HG02852 (cell line): ENCODE measurements around the gene CDC34.
A peak's percentile ranks its signal among the peaks of the same experiment; 100 is the strongest.

Experiments
- ATAC-seq: cut with Tn5 transposase; IDR thresholded peaks from one replicate; pipeline ENCODE4 v1.9.1; 2021; ENCODE audit warnings: mild to moderate bottlenecking, moderate library complexity; ENCODE audit not compliant: unreplicated experiment

Gene CDC34

DNA sequence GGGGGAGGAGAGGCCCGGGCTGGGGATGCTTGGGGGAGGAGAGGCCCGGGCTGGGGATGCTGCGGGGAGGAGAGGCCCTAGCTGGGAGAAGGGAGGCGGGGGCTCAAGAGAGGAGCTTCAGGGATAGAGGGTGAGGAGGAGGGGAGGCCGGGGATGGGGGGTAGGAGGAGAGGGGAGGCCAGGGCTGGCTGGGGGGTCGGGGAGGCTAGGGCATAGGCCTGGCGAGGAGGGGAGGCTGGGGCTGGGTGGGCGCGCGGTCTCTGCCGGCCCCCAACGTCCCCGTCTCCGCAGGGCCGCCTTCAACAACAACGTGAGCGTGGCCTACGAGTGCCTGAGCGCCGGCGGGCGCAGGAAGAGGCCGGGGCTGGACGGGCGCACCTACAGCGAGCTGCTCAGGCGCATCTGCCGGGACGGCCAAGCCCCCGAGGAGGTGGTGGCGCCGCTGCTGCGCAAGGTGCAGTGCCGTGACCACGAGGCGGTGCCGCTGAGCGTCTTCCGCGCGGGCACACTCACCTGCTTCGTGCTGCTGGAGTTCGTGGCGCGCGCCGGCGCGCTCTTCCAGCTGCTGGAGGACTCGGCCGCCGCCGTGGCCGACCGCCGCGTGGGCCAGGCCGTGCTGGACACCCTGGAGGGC, 12.8 kb upstream of the CDC34 start:
- ATAC-seq = no peak

DNA sequence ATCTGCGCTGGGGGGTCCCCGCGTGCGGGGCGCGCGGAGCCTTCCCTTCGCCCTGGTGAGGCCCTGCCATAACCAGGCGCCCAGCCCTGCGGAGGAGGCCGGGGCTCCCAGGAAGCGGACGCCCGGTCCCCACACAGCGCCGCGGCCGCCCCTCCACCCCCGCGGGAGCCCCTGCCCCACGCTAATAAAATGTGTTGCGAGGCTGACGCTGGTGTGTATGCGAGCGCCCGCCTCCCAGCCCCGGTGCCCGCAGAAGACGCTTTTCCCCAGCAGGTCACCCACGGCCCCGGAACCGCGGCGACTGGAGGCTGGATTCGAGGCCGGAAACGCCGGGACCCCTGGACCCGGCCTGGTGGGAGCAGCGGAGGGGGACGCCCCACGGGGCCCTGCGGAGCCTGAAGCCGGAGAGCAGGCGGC, 12.1 kb upstream of the CDC34 start:
- ATAC-seq = no peak

GRCh38 chr19:522726-523125, 8.8 kb upstream of the CDC34 start:
- no peak for ATAC-seq

GRCh38 chr19:524062-524674, 7.4 kb upstream of the CDC34 start:
- no peak for ATAC-seq

GRCh38 chr19:525029-525428, 6.5 kb upstream of the CDC34 start:
- no peak for ATAC-seq

GRCh38 chr19:525857-526419, 5.6 kb upstream of the CDC34 start:
- ATAC-seq = no peak

GRCh38 chr19:530134-531008, 1.2 kb upstream of the CDC34 start:
- no peak for ATAC-seq

DNA sequence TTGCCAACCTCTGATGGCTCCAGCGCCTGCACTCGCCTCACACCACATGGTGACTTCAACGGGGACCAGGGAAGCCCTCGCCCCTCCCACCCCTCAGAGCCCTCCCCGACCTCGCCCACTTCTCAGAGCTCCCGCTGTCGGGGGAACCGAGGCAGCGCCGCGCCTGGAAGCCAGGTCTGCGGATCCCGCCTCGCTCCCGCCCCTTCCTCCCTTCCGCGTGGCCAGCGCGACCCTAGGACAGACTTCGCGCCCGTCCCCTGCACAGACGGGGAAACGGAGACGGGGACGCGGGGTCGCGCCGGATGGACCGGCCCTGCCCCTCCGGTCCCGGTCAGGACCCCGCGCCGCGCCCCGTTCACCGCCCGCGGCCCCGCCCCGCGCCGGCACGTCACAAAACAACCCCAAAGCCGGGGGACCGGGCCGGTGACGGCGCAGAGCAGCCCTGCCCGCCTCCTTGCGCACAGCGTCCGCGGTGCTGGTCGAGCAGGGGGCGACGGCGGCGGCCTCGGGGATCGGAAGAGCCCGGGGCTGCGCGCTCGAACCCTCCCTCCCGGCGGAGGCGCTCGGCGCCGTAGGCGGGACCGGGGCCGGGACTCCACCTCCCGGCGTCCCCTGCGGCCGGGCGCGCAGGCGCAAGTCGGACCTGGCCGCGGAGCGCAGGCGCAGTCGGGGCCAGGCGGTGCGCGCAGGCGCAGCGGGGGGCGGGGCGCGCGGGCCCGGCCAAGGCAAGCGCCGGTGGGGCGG, 379 bp upstream of the CDC34 start:
- peak; percentile 54 for ATAC-seq

- ATAC-seq = no peak
These were observed 1.2 kb downstream of the CDC34 start for GRCh38 chr19:532561-533363.

DNA sequence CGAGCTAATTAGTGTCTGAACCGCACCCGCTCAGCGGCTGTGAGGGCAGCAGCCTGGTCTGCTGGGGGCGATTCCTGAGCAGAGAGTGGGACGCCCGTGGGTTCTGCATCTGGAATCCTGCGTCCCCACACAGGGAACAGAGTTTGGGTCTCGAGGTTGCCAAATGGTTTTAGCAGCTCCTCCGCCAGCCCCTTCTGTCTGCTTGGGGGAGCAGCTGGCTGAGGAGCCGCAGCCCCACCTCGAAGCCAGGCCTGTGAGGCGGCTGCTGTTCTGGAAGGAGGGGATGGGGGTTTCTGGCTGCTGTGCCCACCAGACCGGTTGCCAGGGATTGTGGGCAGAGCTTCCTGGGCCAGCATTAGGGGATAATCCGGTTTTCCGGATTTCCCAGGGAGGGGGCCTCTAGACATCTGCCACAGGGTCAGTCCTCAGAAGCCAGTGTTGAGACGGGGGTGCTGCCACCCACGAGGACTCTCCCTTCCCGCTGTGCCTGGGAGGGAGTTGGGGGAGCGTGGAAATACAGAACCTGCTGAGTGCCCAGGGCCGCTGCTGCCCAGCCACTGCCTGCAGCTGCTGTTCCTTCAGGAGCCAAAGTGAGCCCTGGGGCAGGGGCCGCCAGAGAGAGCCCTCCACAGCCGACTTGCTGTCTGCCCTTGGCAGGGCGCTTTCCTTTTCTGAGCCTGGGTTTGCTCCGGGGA, 2.0 kb downstream of the CDC34 start:
- no peak for ATAC-seq

DNA sequence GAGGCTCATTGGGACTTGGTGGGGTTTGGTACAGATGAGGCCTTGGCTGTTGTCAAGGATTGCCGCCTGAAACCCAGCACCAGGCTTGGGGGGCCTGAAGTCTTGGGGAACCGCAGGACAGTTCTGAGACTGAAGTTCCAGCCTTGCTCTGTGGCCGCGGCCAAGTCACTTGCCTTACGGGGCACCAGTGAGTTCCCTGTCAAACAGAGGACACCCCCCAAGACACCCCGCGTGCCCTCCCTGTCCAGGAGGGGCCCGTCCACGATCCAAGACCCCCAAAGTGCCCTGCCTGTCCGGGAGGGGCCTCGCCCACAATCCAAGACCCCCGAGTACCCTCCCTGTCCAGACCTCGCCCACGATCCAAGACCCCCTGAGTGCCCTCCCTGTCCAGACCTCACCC, 2.5 kb downstream of the CDC34 start:
- ATAC-seq = no peak

DNA sequence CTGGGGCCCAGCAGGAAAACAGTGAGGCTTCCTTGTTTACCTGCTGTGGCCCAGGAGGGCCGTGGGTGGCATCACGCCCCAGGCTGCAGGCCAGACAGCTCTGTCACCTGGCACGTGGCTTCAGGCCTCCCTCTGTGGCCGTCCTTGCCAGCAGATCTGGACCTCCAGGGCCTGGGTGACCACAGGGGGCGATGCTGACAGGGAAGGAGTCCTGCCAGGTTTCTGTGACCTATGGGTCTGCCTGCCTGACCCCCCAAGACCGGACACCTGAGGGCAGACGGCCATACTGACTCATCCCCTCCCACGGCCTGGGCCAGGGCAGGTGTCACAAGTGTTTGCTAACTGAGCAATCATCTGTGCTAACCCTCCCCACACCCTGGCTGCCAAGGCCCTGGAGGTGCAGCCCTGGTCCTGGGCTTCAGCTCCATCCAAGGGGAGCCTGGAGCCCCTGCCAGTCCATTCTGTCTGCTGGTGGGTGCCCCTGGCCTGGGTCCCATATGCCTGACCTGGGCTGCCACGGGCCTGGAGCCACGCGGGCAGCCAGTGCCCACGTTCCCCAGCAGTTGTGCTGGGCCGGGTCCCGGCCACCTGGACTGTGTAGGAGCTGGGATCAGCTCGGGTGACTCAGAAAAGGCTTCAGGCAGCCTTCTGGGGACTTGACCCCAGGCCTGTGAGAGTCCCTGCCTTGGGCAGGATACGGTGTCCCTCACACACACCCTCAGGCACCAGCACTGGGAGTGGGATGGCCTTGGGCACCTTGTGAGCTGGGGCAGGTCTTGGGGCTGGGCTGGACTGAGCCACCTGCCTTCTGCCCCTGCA, 3.7 kb downstream of the CDC34 start:
- no peak for ATAC-seq

DNA sequence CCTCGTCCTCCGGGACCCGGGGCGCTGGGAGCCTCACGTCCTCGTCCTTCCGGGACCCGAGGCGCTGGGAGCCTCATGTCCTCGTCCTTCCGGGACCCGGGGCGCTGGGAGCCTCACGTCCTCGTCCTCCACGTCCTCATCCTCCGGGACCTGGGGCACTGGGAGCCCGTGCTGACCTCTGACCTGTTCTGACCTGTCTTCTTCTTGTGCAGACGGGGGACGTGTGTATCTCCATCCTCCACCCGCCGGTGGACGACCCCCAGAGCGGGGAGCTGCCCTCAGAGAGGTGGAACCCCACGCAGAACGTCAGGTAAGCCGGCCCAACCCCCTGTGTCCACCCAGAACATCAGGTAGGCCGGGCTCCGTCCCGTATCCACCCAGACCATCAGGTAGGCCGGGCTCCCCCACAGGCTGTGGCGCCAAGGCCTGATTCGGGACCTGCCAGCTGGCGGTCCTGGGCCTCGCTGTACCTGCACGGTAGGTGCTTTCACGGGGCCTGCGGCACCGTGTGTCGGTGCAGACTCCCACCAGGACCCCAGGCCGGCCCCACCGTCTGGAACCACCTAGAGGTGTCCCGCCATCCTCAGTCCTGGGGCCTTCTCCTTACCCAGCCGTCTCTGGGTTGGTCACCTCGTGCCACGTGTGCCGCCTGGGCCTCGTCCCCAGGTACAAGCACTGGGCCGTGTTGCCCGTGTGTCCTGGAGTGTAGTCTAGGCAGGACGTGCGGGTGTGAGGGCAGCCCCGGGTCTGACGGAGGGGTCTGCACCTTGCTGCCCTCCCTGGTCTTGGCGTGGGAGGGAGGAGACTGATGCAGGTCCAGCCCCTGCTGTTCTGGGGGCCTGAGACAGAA, 4.7 kb downstream of the CDC34 start:
- ATAC-seq = no peak

DNA sequence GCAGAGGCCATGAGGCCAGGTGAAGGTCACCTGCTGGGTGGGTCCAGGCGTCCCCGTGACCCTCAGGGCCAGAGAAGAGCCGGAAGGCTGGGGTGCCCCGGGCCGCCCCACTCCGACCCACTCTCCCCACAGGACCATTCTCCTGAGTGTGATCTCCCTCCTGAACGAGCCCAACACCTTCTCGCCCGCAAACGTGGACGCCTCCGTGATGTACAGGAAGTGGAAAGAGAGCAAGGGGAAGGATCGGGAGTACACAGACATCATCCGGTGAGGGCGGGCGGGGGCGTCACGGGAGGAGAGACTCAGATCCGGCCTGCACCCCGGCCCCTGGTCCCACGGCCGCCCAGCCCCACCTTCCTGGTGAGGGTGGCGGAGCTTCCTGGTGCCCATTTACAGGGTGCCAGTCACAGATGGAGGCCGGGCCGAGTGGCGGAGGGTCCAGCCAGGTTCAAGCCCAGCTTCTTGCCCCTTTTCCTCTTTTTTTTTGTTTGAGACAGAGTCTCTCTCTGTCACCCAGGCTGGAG, 5.4 kb downstream of the CDC34 start:
- ATAC-seq = no peak

DNA sequence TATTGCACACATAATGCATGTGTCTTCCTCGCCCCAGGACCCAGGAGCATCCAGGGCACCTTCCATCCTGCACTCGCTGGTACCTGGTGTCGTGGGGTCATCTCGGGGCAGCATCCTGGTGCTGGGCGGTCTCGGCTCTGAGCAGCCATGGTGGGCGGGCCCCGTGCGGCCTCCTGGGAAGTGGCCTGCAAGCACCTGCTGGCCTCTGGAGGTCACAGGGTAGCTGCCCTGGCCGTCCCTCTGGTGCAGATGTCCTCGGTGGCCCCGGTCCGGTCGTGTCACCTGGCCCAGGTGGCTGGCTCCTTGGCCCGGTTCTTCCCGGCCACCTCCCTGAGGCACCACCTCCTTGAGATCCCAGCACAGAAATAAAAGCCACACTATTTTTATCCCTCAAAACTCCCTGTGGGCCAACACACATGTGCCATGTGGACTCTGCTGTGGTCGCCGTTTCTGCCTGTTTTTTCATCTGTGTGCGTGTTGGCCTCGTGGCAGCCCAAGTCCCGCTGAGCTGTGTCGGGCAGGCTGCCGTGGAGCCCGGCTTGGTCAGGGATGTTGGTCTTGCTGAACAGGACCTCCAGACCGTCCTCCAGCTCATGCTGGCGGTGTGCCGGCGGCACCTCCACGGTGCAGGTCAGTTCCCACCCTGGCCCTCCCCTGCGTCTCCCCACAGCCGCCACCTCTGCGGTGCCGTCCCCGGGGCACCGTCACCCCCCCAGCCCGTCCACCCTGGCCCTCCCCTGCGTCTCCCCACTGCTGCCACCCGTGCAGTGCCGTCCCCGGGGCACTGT, 7.3 kb downstream of the CDC34 start:
- ATAC-seq = no peak

- no peak for ATAC-seq
These were observed 8.0 kb downstream of the CDC34 start for GRCh38 chr19:539429-540030.
